HG03460 (cell line): ENCODE data around the gene THUMPD3.

Experiments
- ATAC-seq: cut with Tn5 transposase; IDR thresholded peaks from one replicate; pipeline ENCODE4 v1.9.1; 2021; ENCODE audit not compliant: unreplicated experiment

THUMPD3 gene

DNA sequence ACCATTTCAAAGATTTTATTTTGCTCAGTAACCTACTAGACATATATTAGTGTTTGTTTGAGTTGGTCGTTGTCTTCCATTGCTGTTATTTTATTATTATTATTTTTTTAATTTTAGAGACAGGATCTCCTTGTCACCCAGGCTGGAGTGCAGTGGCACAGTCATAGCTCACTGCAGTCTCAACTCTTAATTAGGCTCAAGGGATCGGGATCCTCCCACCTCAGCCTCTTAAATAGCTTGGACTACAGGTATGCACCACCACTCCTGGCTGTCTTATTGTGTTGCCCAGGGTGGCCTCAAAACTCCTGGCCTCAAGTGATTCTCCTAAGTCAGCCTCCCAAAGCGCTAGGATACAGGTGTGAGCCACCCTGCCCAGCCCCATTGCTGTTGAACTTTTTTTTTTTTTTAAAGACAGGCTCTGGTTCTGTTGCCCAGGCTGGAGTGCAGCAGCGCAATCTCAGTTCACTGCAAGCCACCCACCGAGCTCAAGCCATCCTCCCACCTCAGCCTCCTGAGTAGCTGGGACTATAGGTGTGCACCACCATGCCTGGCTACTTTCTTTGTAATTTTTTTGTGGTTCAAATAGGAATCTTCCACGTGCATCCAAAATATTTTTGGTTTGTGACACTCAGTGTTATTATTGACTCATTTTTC is 52.8 kb downstream of the THUMPD3 start:
- ATAC-seq, result no peak

DNA sequence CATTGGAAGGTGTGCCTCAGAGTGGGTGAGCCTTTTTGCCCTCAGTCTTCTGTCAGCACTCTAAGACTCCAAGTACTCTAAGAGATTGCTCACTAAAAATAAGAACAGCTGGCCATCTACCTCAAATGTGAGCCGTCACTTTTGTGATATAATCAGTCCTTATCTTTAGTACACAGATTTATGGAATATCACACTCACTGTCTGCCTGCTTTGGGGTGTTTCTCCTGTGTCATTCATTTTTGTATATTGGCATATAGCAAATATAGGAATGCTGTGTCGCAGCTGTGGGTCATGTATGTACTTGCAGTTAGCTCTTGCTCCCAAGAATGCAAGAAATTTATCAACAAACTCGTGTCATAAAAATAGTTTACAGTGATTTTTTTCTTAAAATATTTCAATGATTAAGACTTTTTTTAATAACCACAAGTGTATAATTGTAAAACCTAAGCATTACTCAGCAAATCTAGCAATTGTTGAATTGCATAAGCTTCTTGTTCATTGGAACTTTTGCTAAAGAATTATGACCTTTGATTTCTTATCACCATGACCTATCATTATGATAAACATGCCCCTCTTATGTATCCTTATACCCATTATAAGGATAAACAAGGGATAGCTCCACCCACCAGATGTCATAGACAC is 53.4 kb downstream of the THUMPD3 start:
- ATAC-seq, result no peak

DNA sequence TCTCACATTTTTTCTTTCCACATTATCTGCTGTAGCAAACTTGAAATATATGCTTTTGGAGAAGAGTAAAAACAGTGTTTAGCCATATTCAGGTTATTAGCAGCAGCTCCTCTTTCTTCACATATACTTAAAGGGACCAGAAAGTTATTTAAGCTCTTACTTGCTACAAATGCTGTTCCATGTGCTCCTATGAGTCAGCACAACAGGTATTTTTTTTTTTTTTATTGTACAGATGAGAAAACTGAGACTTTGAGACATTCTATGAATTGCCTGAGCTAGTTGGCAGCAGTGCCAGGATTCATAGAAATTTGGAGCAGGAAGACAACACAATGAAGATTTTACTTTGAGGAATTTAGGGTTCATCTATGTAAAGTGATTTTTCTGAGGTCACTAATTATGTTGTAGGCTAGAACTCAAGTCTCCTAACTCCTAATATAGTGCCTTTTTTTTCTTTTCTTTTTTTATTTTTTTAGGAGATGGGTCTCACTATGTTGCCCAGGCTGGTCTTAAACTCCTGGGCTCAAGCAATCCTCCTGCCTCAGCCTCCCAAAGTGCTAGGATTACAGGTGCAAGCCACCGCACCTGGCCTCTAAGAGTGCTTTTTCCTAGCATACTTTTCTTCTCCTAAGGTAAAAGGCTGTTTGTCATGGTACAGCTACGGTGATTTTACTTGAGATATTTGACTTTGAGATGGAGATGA is 58.1 kb downstream of the THUMPD3 start:
- no peak for ATAC-seq

DNA sequence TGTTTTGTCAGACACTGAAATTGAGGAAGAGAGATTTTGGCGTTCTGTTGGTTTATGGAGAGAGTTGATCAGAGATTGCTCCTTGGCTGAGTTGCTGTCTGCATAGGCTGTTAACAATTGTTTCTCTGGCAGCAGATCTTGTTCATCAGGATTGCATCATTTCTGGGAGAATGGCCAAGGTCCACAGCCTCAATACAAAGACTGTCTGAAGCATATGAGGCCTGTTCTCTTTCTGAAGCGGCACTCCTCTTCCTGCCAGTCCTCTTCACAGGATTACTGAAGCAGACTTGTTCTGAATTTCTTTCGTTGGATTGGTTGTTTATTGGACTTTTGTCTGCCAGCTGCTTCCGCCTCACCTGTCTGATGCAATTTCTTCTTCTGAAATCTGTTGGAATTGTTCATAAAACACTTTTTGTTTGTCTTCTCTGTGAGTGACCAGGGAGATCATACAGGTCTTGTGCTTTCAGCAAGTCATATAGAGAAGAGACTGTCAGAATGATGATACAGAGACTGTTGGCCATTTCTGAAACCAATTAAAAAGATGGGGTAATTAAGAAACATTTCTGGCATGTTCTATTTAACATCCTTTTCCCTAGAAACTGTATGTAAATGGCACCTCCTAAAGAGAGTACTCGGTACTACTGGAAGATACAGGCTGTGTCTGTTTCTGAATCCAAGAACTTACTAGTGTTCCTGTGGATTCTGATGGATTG is 60.0 kb downstream of the THUMPD3 start:
- no peak for ATAC-seq

DNA sequence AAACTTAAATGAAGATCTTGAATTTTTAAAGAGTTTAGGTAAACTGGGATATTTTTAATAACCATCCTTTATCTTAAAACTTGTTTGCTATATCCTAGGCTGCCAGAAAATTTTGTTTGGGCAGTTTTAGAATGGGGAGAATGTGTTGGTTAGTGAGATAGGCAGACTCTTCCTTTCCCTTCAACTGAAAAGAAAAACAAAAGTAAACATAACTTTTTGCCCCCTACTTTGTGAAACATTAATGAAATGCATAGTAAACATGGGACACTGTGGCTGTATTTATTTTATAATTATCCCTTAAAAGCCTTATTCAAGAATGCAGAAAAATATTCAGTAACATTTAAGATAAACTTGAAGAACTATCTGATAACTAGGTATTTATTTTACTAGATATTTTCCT is 65.6 kb downstream of the THUMPD3 start:
- ATAC-seq, result no peak

DNA sequence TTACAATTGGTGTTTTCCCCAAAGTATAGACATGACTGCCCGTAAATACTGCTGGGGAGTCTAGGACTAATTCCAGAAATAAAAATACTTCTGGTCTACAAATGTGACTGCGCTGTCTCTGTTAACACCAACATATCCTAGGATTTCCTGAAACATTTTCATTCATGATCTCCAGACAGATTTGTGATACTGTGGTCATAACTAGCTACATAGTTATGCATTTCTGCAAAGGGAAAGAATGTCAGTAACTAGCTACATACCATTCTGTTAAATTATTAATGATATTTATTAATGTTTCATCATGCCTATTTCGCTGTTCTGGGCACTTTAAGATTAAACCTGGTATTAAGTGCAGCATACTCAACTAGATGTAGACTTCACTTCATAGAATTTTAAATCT is 67.9 kb downstream of the THUMPD3 start:
- no peak for ATAC-seq

DNA sequence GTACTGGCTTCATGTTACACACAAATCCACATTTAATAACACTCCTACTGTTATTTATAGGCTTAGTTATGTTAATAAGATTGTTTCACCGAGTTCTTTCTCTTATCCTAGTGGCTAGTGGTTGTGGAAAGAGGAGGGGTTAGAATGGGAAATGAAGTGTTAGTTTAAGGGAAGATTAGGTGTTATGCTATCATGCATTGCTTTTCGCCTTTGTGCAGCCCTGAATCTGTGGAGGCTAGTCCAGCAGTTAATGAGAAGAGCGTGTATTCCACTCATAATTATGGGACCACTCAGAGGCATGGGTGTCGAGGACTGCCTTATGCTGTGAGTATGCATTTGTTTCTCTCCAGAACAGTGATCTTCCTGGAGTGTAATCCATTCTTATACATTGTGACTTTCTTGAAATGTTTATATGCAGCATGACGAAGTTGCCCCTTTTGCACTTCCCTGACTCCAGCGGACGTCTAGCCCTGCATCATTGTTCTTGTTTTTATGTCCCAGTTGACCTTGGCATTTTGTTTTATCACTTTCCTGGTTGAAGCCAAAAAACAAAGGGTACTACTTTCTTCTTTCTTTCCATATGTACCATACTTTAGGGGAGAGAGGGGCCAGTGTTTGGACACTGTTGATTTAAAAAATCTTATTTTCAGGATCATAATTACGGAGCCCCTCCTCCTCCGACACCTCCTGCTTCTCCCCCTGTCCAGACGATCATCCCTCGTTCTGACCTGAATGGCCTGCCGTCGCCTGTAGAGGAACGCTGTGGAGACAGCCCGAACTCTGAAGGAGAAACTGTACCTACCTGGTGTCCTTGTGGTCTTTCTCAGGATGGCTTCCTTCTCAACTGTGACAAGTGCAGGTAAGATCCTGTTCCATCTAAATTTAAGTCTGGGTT is 71.0 kb downstream of the THUMPD3 start:
- ATAC-seq, result no peak

DNA sequence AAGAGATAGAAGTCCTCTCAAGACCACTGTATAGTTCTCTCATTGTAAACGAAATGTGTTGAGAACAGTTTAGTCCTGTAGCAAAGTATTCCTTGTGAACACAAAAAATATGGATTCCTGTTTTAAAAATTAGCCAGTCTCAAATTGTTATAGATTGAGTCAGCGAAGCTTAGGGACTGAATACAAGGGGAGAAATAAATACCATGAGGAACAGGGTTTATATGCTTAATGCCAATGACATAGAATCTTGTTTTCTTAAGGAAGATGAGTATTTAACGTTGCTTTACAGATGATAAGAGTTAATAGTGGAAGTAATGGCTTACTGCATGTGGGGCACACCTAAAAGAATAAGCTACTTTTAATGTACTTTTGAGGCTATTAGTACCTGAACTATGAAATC is 72.5 kb downstream of the THUMPD3 start:
- no peak for ATAC-seq
